Mucosa of stomach (tissue), 1 donor: ENCODE data around the gene ELMO1.

ENCODE experiments used
- H3K27me3 ChIP-seq: one replicate; pipeline ENCODE4 v1.7.0; 2013; ENCODE audit warnings: mild to moderate bottlenecking, low read length; ENCODE audit not compliant: control insufficient read depth, insufficient read depth
- H3K36me3 ChIP-seq: one replicate; pipeline ENCODE4 v1.7.0; 2013; ENCODE audit warnings: low read length; ENCODE audit not compliant: control insufficient read depth, insufficient read depth
- H3K4me1 ChIP-seq: one replicate; pipeline ENCODE4 v1.7.0; 2013; ENCODE audit warnings: mild to moderate bottlenecking, low read length; ENCODE audit not compliant: control insufficient read depth, insufficient read depth
- H3K4me3 ChIP-seq: one replicate; pipeline ENCODE4 v1.7.0; 2013; ENCODE audit warnings: low read length
- H3K9ac ChIP-seq: one replicate; pipeline ENCODE4 v1.7.0; 2013; ENCODE audit warnings: mild to moderate bottlenecking, low read length, moderate library complexity
- H3K9me3 ChIP-seq: one replicate; pipeline ENCODE4 v1.7.0; 2013; ENCODE audit warnings: mild to moderate bottlenecking, low read length, moderate library complexity; ENCODE audit not compliant: control insufficient read depth
- donor health status: Pancreatic carcinoma.

The ELMO1 gene

GRCh38 chr7:37439653-37440026 lies 9.0 kb downstream of the ELMO1 start:
- H3K4me3 ChIP-seq = no peak overlapping the region
- no peaks in the 10 kb centered on the region for H3K36me3 ChIP-seq
- no peak overlapping the region for H3K9ac ChIP-seq
- H3K27me3 ChIP-seq = no peaks in the 10 kb centered on the region
- H3K9me3 ChIP-seq = no peaks in the 10 kb centered on the region
- H3K4me1 ChIP-seq = no peaks in the 10 kb centered on the region

DNA sequence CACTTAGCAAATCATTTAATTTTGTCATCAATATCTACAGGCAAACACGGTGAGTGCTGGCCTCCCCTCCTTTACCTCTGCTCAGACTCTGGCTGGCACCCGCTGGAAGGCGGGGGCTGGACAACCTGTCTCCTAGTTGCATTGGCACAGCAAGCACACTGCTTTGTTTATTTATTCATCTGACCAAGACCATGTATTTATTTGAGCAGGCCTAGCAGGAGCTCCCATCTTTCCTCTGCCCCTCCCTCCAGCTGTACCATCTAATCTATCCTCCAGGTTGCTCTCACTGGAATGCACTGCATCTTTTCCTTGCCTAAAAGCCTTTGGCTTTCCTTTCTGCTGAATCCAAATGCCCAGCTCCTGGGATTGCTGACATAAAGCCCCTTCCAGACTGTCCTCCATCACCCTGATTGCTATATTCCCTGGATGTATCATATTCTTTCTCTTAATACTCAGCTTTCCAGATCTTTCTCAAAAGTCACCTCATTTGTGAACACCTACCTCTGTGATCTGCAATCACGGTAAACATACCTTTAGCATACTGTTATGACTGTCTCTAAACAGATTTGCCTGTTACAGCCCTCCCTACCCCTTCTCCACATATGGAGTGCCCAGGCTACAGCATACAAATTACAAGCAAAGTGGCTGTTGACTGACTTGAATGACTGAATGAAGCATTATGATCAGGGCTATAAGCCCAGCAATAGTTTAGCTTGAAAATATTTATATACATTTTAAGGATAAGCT lies 9.6 kb downstream of the ELMO1 start:
- Histone ChIP-seq H3K27me3 (no peaks in the 10 kb centered on the region), H3K9me3 (no peaks in the 10 kb centered on the region), H3K36me3 (no peaks in the 10 kb centered on the region), H3K9ac (no peak overlapping the region), H3K4me3 (no peak overlapping the region), H3K4me1 (no peaks in the 10 kb centered on the region)

- Histone ChIP-seq H3K36me3 (no peaks in the 10 kb centered on the region), H3K4me3 (no peak overlapping the region), H3K27me3 (no peaks in the 10 kb centered on the region), H3K4me1 (no peaks in the 10 kb centered on the region), H3K9me3 (no peaks in the 10 kb centered on the region), H3K9ac (no peak overlapping the region)
Observed at GRCh38 chr7:37435156-37435855, 13.4 kb downstream of the ELMO1 start.

DNA sequence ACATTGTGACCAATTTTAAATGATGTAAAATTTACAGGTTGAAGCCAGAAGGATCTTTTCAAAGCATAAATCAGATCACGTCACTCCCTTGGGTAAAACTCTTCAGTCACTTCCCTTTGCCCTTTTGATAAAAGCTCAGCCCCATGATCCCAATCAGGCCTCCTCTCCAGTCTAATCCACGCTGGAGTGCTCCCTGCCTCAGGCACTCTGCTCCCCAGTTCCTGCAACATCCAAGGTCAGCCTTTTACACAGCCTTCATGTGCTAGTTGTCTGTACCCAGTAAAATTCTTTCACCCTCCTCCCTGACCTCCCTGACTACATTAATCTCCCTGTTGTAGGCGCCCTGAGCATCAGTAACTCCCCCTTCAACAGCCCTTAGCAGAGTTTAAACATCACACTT lies 14.1 kb downstream of the ELMO1 start:
- Histone ChIP-seq H3K4me1 (no peaks in the 10 kb centered on the region), H3K36me3 (no peaks in the 10 kb centered on the region), H3K9me3 (no peaks in the 10 kb centered on the region), H3K4me3 (no peak overlapping the region), H3K27me3 (no peaks in the 10 kb centered on the region), H3K9ac (no peak overlapping the region)

- no peaks in the 10 kb centered on the region for H3K4me1 ChIP-seq
- no peaks in the 10 kb centered on the region for H3K36me3 ChIP-seq
- no peak overlapping the region for H3K4me3 ChIP-seq
- no peak overlapping the region for H3K9ac ChIP-seq
- no peaks in the 10 kb centered on the region for H3K9me3 ChIP-seq
- H3K27me3 ChIP-seq = no peaks in the 10 kb centered on the region
Observed at GRCh38 chr7:37433166-37433565, 15.5 kb downstream of the ELMO1 start.

DNA sequence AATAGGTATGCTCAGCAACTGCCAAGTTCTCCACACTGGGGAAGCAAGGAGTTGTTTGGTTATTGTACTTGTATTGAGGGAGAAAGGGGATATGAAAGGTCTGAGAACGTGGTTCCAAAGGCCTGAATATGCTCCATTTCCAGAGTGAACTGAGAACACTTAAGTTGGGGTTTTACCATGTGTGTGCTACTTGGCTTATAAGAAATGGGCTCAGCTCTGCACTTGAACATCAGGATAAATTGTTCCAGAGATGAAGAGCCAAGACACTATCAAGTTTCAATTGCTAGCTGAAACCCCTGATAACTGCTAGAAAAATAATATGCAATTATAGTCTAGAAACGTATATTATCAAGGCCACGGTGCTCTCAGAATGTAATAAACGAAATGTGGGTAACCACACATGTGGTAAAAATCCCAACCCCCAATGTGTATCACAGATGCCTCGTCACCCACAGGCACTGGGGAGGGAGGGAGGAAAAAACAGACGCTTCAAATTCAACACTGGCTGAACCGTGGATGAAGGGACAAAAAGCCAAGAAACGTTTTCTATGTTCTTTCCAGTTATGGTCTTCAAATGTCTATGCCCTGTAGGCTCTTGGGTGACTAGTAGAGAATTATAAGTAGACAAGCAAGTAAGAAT lies 16.3 kb downstream of the ELMO1 start:
- H3K36me3 ChIP-seq = no peaks in the 10 kb centered on the region
- no peaks in the 10 kb centered on the region for H3K9me3 ChIP-seq
- no peak overlapping the region for H3K4me3 ChIP-seq
- H3K4me1 ChIP-seq = no peaks in the 10 kb centered on the region
- no peaks in the 10 kb centered on the region for H3K27me3 ChIP-seq
- H3K9ac ChIP-seq = no peak overlapping the region

DNA sequence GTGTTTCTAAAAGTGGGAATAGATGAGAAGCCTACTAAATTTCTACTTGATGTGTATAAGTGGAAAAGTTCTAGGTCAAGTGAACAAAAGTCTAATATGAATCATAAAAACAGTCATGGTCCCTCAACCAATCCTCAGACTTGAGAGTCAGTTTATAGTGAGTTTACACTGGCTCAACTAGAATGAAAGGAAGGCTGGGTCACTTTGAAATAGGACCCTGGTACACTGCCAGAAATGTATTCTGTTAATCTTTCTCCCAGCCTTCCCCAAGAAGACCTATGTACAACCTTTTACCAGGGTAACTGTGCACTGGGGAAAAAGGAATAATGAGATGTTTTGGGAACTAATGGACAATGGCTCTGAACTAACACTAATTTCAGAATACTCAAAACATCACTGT lies 17.3 kb downstream of the ELMO1 start:
- Histone ChIP-seq H3K36me3 (no peaks in the 10 kb centered on the region), H3K9ac (no peak overlapping the region), H3K4me1 (no peaks in the 10 kb centered on the region)

DNA sequence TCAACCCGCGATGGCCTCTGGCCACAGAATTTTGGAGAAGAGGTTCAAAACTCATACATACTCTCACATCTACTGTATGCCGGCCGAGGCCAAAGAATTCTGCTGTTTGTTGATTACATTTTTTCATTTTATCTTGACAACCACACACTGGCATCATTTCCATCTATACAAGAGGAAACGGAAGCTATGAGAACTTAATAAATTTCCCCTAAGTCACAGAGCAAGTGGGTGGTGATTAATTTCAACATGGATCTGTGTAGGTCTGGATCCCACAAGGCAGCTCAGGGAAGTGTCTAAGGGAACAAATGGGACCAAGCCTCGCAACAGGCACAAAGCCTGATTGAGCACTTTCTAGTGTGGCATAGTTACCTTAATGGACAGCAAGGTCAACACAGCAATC lies 18.0 kb downstream of the ELMO1 start:
- Histone ChIP-seq H3K36me3 (no peaks in the 10 kb centered on the region), H3K9me3 (no peaks in the 10 kb centered on the region), H3K4me3 (no peak overlapping the region), H3K4me1 (no peaks in the 10 kb centered on the region), H3K27me3 (no peaks in the 10 kb centered on the region), H3K9ac (no peak overlapping the region)

More for the DNA sequence above, 17.3 kb downstream of the ELMO1 start:
- Histone ChIP-seq H3K27me3 (no peaks in the 10 kb centered on the region), H3K9me3 (no peaks in the 10 kb centered on the region), H3K4me3 (no peak overlapping the region)

DNA sequence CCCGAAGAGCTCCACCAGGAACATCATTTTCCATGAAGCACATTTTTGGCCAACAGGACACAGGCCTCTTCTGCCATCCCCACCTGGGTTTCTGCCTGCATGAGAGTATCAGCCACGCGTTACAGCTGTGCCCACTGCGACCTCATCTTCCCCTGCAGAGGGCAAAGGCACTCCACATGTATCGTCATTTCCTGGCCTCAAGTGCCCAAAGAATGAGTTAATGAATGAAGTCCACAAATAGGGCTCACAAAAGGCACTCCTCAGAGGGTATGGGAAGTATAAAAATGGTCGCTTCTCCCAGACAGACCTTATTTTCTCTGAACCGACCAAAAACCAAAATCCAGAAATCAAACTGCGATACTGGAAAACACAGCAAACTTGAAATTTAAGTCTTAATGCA lies 18.5 kb downstream of the ELMO1 start:
- Histone ChIP-seq H3K27me3 (no peaks in the 10 kb centered on the region), H3K9me3 (no peaks in the 10 kb centered on the region), H3K9ac (no peak overlapping the region), H3K4me1 (no peaks in the 10 kb centered on the region), H3K4me3 (no peak overlapping the region), H3K36me3 (no peaks in the 10 kb centered on the region)

- Histone ChIP-seq H3K4me1 (no peaks in the 10 kb centered on the region), H3K9me3 (no peaks in the 10 kb centered on the region), H3K27me3 (no peaks in the 10 kb centered on the region), H3K9ac (no peak overlapping the region), H3K36me3 (no peaks in the 10 kb centered on the region), H3K4me3 (no peak overlapping the region)
Observed at GRCh38 chr7:37429435-37429791, 19.3 kb downstream of the ELMO1 start.

GRCh38 chr7:37428681-37429434 lies 19.8 kb downstream of the ELMO1 start:
- H3K9ac ChIP-seq = no peak overlapping the region

More at GRCh38 chr7:37428681-37429434, 19.8 kb downstream of the ELMO1 start:
- H3K4me3 ChIP-seq = no peak overlapping the region
- H3K9me3 ChIP-seq = no peaks in the 10 kb centered on the region
- no peaks in the 10 kb centered on the region for H3K4me1 ChIP-seq
- H3K27me3 ChIP-seq = no peaks in the 10 kb centered on the region
- H3K36me3 ChIP-seq = no peaks in the 10 kb centered on the region
